NCI-H187 (cell line): ENCODE data around the gene SIRT3.
"Not testable (repeated sequence)": the region's sequence is repeated elsewhere in the genome, so short reads cannot be mapped to it uniquely, and the experiment has no call there.

Experiments used
- DNase-seq, 2 experiments: peaks; one replicate each; lab custom pipeline; 2025; lab: John Stamatoyannopoulos, UW

SIRT3 gene

GRCh38 chr11:270451-271318, 34.5 kb upstream of the SIRT3 start:
- no peak for DNase-seq

- no peak for DNase-seq
Observed at GRCh38 chr11:269146-269890, 33.2 kb upstream of the SIRT3 start.

DNA sequence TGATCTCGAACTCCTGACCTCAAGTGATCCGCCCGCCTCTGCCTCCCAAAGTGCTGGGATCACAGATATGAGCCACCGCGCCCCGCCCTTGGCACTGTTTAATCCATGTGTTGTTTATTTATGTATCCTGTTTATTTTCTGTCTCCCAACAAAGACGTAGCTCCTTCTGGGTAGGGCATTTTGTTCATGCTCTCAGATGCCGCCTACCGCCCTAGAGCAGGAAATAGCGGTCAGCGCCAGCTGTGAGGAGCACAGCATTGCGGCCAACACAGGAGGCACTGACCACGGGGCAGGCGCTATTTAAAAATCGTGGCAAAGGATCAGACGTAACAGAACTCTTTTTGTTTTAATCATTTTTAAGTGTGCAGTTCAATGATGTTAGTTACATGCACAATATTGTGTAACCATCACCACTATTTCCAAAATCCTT, 32.6 kb upstream of the SIRT3 start:
- DNase-seq, result not testable (repeated sequence)

GRCh38 chr11:267491-267994, 31.4 kb upstream of the SIRT3 start:
- DNase-seq, result no peak

- no peak for DNase-seq
Observed at GRCh38 chr11:266676-267439, 30.7 kb upstream of the SIRT3 start.

- DNase-seq, result no peak
Observed at GRCh38 chr11:261624-262023, 25.5 kb upstream of the SIRT3 start.

DNA sequence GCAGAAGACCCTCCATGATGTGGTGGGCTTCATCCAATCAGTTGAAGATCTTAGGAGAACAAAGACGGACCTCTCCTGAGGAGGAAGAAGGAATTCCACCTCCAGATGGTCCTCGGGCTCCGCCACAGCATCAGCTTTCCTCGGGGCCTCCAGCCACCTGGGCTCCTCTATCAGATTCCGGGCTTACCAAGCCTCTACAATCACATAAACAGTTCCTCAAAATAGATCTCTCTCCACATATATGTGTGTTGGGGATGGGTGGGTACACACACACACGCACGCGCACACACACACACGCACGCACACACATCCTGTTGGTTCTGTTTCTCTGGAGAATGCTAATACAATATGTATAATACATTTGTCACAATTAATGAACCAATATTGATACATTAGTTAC, 23.3 kb upstream of the SIRT3 start:
- DNase-seq, result no peak

GRCh38 chr11:257766-258493, 21.8 kb upstream of the SIRT3 start:
- DNase-seq, result no peak

DNA sequence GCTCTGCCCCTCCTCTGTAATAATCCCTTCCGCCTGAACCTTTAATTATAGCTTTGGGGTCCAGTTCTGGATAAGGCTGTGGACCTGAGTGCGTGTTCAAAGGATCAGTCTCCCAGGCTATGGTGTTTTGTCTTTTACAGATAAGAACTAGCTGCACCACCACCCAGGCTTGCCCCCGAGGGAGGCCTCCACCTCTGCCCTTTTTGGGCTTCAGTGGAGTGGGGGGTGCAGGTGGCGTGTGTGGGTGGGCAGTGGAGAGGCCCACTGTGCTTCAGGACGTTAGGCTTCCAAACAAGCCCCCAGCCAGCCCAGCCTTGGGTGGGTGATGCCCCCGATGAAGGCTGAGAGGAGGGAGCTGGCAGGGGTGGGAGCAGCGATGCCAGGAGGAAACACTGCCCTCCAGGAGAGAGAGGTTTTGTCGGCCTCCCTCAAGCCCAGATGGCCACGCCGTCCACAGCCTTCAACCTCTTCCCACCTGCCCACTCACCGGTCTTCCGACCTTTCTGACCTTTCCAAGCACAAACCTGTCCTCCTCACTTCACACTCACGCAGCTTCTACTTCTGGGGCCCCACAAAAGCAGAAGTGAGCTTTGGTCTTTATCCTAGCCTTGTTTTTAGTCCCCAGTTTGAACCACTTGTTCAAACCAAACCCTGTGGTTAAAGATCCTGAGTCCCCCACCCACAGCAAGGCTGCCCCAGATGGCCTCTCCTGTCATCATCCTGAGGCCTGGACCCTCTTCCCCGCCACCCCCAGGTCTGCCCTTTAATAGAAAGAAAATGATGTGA, 21.0 kb upstream of the SIRT3 start:
- no peak for DNase-seq

DNA sequence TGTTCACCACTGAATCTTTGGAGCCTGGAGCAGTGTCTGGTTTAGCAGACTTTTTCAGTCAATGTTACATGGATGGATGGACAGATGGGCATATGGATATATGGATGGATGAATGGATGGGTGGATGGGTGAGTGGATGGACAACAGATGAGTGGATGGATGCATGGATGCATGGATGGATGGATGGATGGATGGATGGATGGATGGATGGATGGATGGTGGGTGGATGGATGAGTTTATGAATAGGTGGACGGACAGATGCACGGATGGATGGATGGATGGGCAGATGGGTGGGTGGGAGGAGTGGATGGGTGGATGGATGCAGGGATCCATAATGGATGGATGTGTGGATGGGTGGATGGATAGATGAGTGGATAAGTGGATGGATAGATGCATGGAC, 19.7 kb upstream of the SIRT3 start:
- DNase-seq, result no peak

GRCh38 chr11:255176-255575, 19.0 kb upstream of the SIRT3 start:
- DNase-seq, result no peak

DNA sequence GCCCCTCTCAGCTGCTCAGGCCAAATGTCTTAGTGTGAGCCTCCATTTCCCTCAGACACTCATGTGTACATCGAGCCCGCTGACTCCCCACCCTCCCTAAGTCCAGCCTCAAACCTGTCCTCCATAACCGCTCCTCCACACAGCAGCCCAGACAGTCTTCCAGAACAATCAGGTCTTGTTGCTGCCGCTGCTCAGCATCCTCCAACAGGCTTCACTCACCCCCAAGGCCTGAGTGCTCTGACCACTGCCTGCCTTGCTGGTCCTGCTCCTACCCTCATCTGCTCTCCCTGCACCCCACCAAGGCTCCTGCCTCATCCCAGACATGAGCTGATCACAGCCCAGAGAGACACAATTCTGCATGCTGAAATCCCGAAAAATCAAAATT, 17.7 kb upstream of the SIRT3 start:
- DNase-seq, result no peak

- no peak for DNase-seq
Observed at GRCh38 chr11:253160-253885, 17.2 kb upstream of the SIRT3 start.

GRCh38 chr11:252666-253065, 16.5 kb upstream of the SIRT3 start:
- DNase-seq, result no peak

- DNase-seq, result no peak
Observed at GRCh38 chr11:251550-251949, 15.4 kb upstream of the SIRT3 start.

DNA sequence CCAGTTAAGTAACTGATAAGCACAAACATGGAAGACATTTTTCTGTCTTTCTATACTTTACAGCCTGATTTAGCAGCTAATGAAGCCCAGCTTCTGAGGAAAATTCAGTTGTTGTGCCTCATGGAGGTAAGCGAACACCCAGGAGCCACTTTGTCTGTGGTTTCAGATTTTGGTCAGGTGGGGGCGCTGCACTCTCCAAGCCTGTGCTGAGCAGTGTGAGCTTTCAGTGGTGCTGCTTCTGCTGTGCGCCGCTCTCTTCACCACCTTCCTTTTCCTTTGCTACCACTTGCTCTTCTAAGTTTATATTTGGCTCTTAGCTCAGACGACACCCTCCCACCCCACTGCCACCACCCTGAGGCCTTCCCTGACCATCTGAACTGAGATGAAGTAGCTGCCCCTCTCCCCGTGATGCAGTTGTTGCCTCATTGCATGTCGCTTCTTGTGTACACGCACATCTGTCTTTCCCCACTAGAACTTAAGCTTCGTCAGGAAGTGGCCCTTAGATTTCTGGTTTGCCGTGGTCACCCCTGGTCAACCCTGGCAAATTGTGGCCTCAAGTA, 14.7 kb upstream of the SIRT3 start:
- no peak for DNase-seq

DNA sequence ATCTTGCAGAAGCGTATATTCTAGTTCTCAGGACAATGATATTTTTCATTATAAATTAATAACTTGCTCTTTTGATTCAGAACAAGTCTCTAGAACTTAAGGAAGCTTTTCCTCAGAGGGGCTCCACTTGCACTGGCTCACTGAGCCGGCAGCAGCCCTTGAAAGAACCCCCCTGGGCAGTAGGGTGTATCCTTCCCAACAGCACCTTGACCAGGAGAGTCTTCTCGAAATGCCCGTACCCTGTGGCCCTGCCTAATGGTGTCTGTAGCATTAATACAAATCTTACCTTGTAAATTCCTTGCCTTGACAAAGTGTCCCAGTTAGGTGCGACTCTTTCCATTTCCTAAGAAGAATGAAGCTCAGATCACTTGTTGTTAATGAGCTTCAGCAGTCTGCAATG, 14.1 kb upstream of the SIRT3 start:
- DNase-seq, result no peak

DNA sequence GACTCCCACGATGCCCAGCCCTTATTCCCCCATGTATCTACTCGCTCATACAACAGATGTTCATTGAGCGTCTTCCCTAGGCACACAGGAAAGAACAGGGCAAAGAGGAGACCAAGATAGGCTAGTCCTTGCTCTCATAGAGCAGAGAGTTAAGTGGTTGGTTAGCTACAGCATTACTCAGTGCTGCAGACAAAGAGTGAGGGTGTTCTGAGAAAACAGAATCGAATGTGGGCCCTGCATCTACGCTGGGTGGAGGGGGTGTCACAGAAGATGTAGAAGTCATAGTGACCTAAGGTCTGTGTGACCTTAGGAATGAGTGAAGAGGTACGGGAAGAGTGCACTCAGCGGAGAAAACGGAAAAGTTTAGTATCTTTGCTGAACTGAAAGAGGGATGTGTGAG, 12.9 kb upstream of the SIRT3 start:
- no peak for DNase-seq

DNA sequence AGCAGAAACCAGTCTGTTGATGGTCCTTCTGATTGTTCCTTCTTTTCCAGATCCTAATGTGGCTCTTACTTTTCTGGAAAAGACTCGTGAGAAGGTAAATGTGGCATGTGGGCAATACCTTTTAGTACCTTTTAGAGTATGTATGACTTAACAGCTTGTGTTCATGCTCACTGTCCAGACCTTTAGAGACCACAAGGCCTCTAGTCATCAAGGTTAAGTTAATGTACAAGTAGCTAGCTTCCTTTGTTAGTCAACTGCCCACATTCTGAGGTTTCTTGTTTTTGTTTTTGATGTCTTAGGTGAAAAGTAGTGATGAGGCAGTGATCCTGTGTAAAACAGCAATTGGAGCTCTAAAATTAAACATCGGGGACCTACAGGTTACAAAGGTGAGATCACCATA, 8.2 kb upstream of the SIRT3 start:
- no peak for DNase-seq

- DNase-seq, result no peak
Observed at GRCh38 chr11:241634-242033, 5.5 kb upstream of the SIRT3 start.
